Measurements from ENCODE around the gene FASTKD1.
"Not testable (repeated sequence)": the region's sequence is repeated elsewhere in the genome, so short reads cannot be mapped to it uniquely, and the experiment has no call there.

The FASTKD1 gene

DNA sequence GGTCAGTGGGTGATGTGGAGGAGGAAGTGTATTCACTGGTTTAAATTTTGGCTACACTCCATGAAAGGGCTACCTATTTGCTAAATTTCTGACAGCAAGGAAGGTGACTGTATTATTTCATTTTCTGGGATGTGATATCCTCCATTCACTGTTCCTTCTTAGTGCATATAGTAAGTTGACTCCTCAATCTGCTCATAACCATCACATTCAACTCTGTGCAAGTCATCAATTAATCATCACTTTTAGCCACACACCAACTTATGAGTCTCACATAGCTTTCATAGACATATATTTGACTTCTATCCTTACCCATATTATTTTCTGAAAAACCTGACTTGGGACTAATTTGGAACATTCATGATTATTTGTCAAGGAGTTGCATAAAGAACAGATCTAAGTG, 47.2 kb downstream of the FASTKD1 start:
- no peaks in the 10 kb centered on the region for H3K4me1 ChIP-seq (ENCODE audit: control insufficient read depth, insufficient read depth, low read length, unreplicated experiment)
- H3K36me3 ChIP-seq (ENCODE audit: insufficient read depth, low read length): no peaks in the 10 kb centered on the region
- H3K27me3 ChIP-seq (ENCODE audit: insufficient read depth, low read length): no peaks in the 10 kb centered on the region
- no peak overlapping the region for H3K4me3 ChIP-seq (ENCODE audit: low read depth, low read length)
- H3K27ac ChIP-seq (ENCODE audit: low read depth, low read length): no peak overlapping the region
- H2AFZ ChIP-seq (ENCODE audit: low read length, unreplicated experiment): no peak overlapping the region
- no peaks in the 10 kb centered on the region for H3K79me2 ChIP-seq (ENCODE audit: control insufficient read depth, insufficient read depth, low read length, unreplicated experiment)

DNA sequence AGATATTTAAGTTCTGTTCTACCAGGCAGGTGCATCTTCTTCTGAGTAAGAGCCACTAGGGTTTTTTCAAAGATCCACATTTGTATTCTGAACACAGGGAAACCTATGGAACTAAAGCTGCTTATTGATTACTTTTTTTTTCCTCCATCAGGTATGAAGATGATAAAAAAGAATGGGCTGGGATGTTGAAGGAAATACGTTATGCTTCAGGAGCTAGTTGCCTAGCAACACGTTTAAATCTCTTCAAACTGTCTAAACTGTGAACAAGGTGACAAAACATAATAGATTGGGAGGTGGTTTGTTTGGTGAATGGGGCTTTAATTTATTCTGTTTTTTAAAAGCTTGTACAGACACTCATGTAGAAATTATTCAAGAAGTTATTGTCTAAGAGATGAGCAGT, 48.2 kb downstream of the FASTKD1 start:
- H3K4me3 ChIP-seq (ENCODE audit: low read depth, low read length): no peak overlapping the region
- no peaks in the 10 kb centered on the region for H3K79me2 ChIP-seq (ENCODE audit: control insufficient read depth, insufficient read depth, low read length, unreplicated experiment)
- H2AFZ ChIP-seq (ENCODE audit: low read length, unreplicated experiment): no peak overlapping the region
- no peaks in the 10 kb centered on the region for H3K27me3 ChIP-seq (ENCODE audit: insufficient read depth, low read length)
- no peaks in the 10 kb centered on the region for H3K36me3 ChIP-seq (ENCODE audit: insufficient read depth, low read length)
- no peak overlapping the region for H3K27ac ChIP-seq (ENCODE audit: low read depth, low read length)
- no peaks in the 10 kb centered on the region for H3K4me1 ChIP-seq (ENCODE audit: control insufficient read depth, insufficient read depth, low read length, unreplicated experiment)

DNA sequence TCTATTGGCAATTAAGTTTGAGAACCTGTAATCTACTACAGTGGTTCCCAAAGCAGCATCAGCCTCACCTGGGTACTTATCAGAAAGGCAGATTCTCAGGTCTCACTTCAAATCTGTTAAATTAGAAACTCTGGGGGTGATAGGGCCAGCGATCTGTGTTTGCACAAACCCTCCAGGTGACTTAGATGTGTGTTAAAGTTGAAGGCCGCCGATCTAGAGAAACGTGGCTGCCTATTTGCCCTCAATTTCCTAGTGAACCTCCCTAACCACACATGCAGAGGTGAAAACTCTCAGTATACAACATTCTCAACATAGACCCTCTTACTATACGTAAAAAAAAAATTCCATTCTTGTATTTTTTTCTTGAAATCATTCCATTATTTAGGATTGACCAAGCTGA, 50.0 kb downstream of the FASTKD1 start:
- Histone ChIP-seq H2AFZ (ENCODE audit: low read length, unreplicated experiment) (no peak overlapping the region), H3K4me3 (ENCODE audit: low read depth, low read length) (no peak overlapping the region), H3K27me3 (ENCODE audit: insufficient read depth, low read length) (no peaks in the 10 kb centered on the region), H3K79me2 (ENCODE audit: control insufficient read depth, insufficient read depth, low read length, unreplicated experiment) (no peaks in the 10 kb centered on the region), H3K4me1 (ENCODE audit: control insufficient read depth, insufficient read depth, low read length, unreplicated experiment) (no peaks in the 10 kb centered on the region), H3K36me3 (ENCODE audit: insufficient read depth, low read length) (no peaks in the 10 kb centered on the region), H3K27ac (ENCODE audit: low read depth, low read length) (no peak overlapping the region)

DNA sequence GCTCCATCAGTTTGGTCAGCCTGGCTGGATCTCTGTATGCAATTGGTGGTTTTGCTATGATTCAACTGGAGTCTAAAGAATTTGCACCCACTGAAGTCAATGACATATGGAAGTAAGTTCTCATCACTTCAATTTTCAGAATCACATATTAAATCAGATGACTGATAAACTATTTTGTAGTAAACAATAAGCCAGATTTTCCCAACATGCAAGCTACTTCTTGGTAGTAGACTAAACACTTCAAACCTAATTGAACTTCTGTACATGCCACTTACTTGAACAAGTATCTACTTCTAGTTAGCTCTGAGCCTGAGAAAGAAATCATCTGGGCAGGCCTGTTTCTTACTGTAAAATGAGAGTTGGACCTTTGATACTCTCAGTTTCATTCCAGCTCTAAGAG, 52.8 kb downstream of the FASTKD1 start:
- Histone ChIP-seq H3K4me1 (ENCODE audit: control insufficient read depth, insufficient read depth, low read length, unreplicated experiment) (no peaks in the 10 kb centered on the region), H2AFZ (ENCODE audit: low read length, unreplicated experiment) (no peak overlapping the region), H3K27ac (ENCODE audit: low read depth, low read length) (no peak overlapping the region), H3K79me2 (ENCODE audit: control insufficient read depth, insufficient read depth, low read length, unreplicated experiment) (no peaks in the 10 kb centered on the region), H3K27me3 (ENCODE audit: insufficient read depth, low read length) (no peaks in the 10 kb centered on the region), H3K36me3 (ENCODE audit: insufficient read depth, low read length) (no peaks in the 10 kb centered on the region), H3K4me3 (ENCODE audit: low read depth, low read length) (no peak overlapping the region)

DNA sequence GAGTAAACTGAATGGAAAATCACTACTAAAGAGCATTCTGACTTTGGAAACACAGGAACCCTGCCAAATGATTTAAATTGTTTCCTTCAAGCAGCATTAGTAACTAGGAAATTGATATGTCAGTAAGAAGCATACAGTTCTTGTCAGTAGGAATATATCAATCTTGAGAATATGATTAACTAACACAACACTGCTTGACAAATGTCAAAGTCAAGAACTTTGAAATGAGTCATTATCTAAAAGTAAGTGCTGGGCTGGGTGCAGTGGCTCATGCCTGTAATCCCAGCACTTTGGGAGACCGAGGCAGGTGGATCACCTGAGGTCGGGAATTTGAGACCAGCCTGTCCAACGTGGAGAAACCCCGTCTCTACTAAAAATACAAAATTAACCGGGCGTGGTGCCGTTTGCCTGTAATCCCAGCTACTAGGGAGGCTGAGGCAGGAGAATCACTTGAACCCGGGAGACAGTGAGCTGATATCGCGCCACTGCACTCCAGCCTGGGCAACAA, 57.1 kb downstream of the FASTKD1 start:
- H3K79me2 ChIP-seq (ENCODE audit: control insufficient read depth, insufficient read depth, low read length, unreplicated experiment); H3K4me1 ChIP-seq (ENCODE audit: control insufficient read depth, insufficient read depth, low read length, unreplicated experiment); H3K27me3 ChIP-seq (ENCODE audit: insufficient read depth, low read length): not testable (repeated sequence)

DNA sequence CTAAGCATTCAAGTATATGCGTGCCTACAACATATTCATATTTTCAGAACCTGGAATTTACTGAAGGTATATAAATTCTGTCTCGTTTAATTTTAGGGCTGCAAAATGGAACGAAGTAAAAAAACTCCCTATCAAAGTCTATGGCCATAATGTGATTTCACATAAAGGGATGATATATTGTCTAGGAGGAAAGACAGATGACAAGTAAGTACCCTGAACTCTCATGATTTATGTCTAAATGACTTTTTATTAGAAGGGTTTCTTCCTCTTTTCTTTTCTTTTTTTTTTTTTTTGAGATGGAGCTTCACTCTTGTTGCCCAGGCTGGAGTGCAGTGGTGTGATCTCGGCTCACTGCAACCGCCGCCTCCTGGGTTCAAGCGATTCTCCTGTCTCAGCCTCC, 58.9 kb downstream of the FASTKD1 start:
- not testable (repeated sequence) for H3K36me3 ChIP-seq (ENCODE audit: insufficient read depth, low read length); H3K27me3 ChIP-seq (ENCODE audit: insufficient read depth, low read length); H3K4me3 ChIP-seq (ENCODE audit: low read depth, low read length); H3K27ac ChIP-seq (ENCODE audit: low read depth, low read length); H2AFZ ChIP-seq (ENCODE audit: low read length, unreplicated experiment); H3K4me1 ChIP-seq (ENCODE audit: control insufficient read depth, insufficient read depth, low read length, unreplicated experiment); H3K79me2 ChIP-seq (ENCODE audit: control insufficient read depth, insufficient read depth, low read length, unreplicated experiment)

More for the DNA sequence above, 57.1 kb downstream of the FASTKD1 start:
- not testable (repeated sequence) for H2AFZ ChIP-seq (ENCODE audit: low read length, unreplicated experiment); H3K36me3 ChIP-seq (ENCODE audit: insufficient read depth, low read length); H3K27ac ChIP-seq (ENCODE audit: low read depth, low read length); H3K4me3 ChIP-seq (ENCODE audit: low read depth, low read length)

DNA sequence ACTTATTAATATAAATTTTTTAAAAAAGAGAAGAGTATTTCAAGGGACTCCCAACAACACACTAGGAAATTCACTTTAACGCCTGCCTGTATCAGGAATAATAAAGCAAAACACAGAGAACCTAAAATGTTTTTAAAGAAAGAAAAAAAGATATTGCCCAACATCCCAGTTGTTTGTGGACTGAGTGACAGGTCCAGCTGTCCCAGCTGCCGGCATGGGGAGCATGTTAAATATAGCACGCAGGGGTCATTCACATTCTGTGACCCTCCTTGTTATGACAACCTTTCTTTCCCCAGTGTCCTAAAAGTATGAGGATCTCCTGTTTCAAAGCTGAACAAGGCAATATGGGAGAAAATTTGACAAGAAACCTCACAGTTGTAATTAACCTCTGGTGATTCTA, 59.7 kb downstream of the FASTKD1 start:
- no peak overlapping the region for H3K27ac ChIP-seq (ENCODE audit: low read depth, low read length)
- H3K4me1 ChIP-seq (ENCODE audit: control insufficient read depth, insufficient read depth, low read length, unreplicated experiment): peaks cover 12% of the 10 kb centered on the region
- no peaks in the 10 kb centered on the region for H3K27me3 ChIP-seq (ENCODE audit: insufficient read depth, low read length)
- no peaks in the 10 kb centered on the region for H3K79me2 ChIP-seq (ENCODE audit: control insufficient read depth, insufficient read depth, low read length, unreplicated experiment)
- no peak overlapping the region for H3K4me3 ChIP-seq (ENCODE audit: low read depth, low read length)
- H3K36me3 ChIP-seq (ENCODE audit: insufficient read depth, low read length): no peaks in the 10 kb centered on the region
- H2AFZ ChIP-seq (ENCODE audit: low read length, unreplicated experiment): no peak overlapping the region

DNA sequence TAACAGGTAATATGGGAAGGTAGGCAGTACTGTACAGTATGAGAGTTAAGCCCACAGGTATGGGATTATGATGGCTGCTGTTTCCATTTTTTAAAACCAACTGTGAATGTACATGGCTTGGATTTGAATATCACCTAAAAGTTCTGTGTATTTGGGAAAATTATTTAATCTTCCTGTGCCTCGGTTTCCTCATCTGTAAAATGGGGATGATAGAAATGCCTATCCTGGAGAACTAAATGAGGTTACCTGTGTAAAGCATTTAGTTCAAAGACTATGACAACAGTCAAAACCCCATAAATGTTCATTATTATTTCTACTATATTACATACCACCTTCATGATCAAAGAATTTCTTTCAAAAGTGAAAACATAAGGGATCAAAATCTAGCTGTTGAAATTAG, 60.6 kb downstream of the FASTKD1 start:
- H3K27me3 ChIP-seq (ENCODE audit: insufficient read depth, low read length): no peaks in the 10 kb centered on the region
- no peak overlapping the region for H3K4me3 ChIP-seq (ENCODE audit: low read depth, low read length)
- peaks cover 12% of the 10 kb centered on the region for H3K4me1 ChIP-seq (ENCODE audit: control insufficient read depth, insufficient read depth, low read length, unreplicated experiment)
- H3K36me3 ChIP-seq (ENCODE audit: insufficient read depth, low read length): no peaks in the 10 kb centered on the region
- no peak overlapping the region for H3K27ac ChIP-seq (ENCODE audit: low read depth, low read length)
- H2AFZ ChIP-seq (ENCODE audit: low read length, unreplicated experiment): no peak overlapping the region
- no peaks in the 10 kb centered on the region for H3K79me2 ChIP-seq (ENCODE audit: control insufficient read depth, insufficient read depth, low read length, unreplicated experiment)

DNA sequence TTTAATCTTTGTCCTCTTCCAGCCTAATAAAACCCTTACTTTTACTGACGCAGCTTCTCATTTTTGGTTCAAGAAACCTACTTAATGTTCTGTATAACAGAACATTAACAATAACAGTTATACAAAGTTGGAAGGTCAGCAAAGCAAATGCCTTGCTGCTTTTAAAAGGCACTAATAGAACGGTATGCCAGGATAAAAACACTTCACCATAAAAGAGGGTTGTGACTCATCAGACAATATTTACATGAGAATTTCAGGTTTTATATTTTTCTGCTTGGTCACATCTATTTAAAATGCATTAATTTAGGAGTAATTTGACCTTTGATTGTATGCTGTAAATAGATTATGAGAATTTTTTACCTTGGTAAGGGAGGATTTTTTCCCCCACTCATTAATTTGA, 61.1 kb downstream of the FASTKD1 start:
- Histone ChIP-seq H2AFZ (ENCODE audit: low read length, unreplicated experiment) (no peak overlapping the region), H3K27ac (ENCODE audit: low read depth, low read length) (no peak overlapping the region), H3K79me2 (ENCODE audit: control insufficient read depth, insufficient read depth, low read length, unreplicated experiment) (no peaks in the 10 kb centered on the region), H3K36me3 (ENCODE audit: insufficient read depth, low read length) (no peaks in the 10 kb centered on the region), H3K27me3 (ENCODE audit: insufficient read depth, low read length) (no peaks in the 10 kb centered on the region), H3K4me3 (ENCODE audit: low read depth, low read length) (no peak overlapping the region), H3K4me1 (ENCODE audit: control insufficient read depth, insufficient read depth, low read length, unreplicated experiment) (peaks cover 17% of the 10 kb centered on the region)

DNA sequence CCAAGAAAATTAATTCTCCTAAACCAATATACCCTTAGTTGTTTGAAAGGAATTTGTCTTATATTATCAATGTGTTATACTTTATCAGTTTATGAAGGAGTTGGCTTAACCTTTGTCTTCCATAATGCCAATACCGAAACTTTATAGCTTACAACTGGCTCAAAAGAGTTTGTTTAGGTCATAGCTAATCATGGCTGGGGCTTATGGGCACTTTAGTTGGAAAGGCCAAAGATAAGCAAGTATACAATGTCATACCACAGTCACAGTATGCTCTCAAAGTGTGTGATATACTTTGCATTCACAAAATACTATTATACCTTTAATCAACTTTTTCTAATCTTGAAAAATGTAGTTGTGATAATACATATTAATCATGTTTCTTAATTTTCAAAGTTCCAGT, 61.8 kb downstream of the FASTKD1 start:
- Histone ChIP-seq H3K36me3 (ENCODE audit: insufficient read depth, low read length) (no peaks in the 10 kb centered on the region), H3K4me3 (ENCODE audit: low read depth, low read length) (no peak overlapping the region), H3K27me3 (ENCODE audit: insufficient read depth, low read length) (no peaks in the 10 kb centered on the region), H2AFZ (ENCODE audit: low read length, unreplicated experiment) (no peak overlapping the region), H3K4me1 (ENCODE audit: control insufficient read depth, insufficient read depth, low read length, unreplicated experiment) (peaks cover 23% of the 10 kb centered on the region), H3K79me2 (ENCODE audit: control insufficient read depth, insufficient read depth, low read length, unreplicated experiment) (no peaks in the 10 kb centered on the region), H3K27ac (ENCODE audit: low read depth, low read length) (no peak overlapping the region)

DNA sequence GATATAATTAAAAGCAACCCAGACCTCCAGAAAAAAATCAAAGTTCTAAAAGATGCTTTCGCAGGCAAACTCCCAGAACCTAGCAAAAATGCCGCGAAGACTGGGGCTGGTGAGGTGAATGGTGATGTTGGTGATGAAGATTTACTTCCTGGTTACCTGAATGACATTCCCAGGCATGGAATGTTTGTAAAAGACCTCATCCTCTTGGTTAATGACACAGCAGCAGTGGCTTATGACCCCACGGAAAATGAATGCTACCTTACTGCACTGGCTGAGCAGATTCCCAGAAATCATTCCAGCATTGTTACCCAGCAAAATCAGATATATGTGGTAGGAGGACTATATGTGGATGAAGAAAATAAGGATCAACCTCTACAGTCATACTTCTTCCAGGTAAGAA, 63.2 kb downstream of the FASTKD1 start:
- H3K36me3 ChIP-seq (ENCODE audit: insufficient read depth, low read length): no peaks in the 10 kb centered on the region
- H3K27me3 ChIP-seq (ENCODE audit: insufficient read depth, low read length): no peaks in the 10 kb centered on the region
- H2AFZ ChIP-seq (ENCODE audit: low read length, unreplicated experiment): no peak overlapping the region
- H3K79me2 ChIP-seq (ENCODE audit: control insufficient read depth, insufficient read depth, low read length, unreplicated experiment): no peaks in the 10 kb centered on the region
- H3K27ac ChIP-seq (ENCODE audit: low read depth, low read length): no peak overlapping the region
- H3K4me3 ChIP-seq (ENCODE audit: low read depth, low read length): no peak overlapping the region
- H3K4me1 ChIP-seq (ENCODE audit: control insufficient read depth, insufficient read depth, low read length, unreplicated experiment): peaks cover 23% of the 10 kb centered on the region

Measured in ACC112 (cell line).